ENCODE measurements around the gene MYO1H. TPM values are rescaled to one million over a fixed set of nuclear protein-coding genes. Genes with fewer than 3 reads are reported as not detected.

The MYO1H gene
- total and polyA plus RNA-seq, 2 of the 8 experiments (the other 6 are each of a cell fraction or from before 2014, with no cell fraction given), result 0.03 TPM; not detected in 1

DNA sequence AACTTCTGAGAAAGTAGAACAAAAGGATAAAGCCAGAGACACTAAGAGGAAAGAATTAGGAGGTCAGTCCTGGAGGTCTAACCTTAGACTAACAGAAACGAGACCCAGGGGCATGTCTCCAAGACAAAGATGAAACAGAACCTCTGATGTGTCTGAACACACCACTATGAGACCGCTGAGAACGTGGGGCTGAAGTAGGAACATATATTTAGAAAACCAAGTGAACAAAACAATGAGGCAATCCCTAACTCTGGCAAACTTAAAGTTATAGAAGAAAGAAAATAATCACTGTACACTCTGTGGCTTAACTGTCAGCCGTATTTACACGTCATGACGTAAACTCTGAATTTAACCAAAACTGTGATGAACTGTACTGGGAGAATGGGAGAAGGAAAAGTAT is 111.5 kb downstream of the MYO1H start:
- Histone ChIP-seq H3K23me2 (ENCODE audit: low read depth, low read length) (peaks cover 2% of the 10 kb centered on the region; the same call in 1 of the 2 replicates), H3K4me2 (ENCODE audit: insufficient read depth in 1 of 2, low read depth in 2 of 2, low read length in 2 of 2) (peak overlapping the region; percentile 63 to 89), H3K9ac (replicated peaks in 1 of 4; ENCODE audit: extremely low read depth in 1 of 4, low read depth in 3 of 4, low read length in 3 of 4) (peak overlapping the region in 1 of 4 experiments; percentile 46; a peak in 2 of 7 replicates), H4K5ac (ENCODE audit: insufficient read length, low read depth, low read length) (peak overlapping the region; percentile 80), H3K18ac (ENCODE audit: extremely low read depth, low read length) (peak overlapping the region; percentile 26; the same call in 1 of the 2 replicates), H3K9me3 (ENCODE audit: insufficient read depth in 2 of 2, low read depth in 1 of 2, low read length in 1 of 2) (no peaks in the 10 kb centered on the region), H2BK5ac (ENCODE audit: low read depth, low read length) (peak overlapping the region; percentile 99), H3K4ac (replicated peaks; ENCODE audit: insufficient read length, low read depth, low read length) (no peak overlapping the region), H3K36me3 (ENCODE audit: control insufficient read depth in 2 of 4, insufficient read depth in 4 of 4, low read length in 3 of 4) (peaks cover 14 to 40% (median 31%) of the 10 kb centered on the region in 4 experiments; a peak in 7 of 8 replicates), H3K56ac (replicated peaks; ENCODE audit: insufficient read length, low read depth, low read length) (peak overlapping the region; percentile 48), H3K23ac (ENCODE audit: insufficient read length) (no peak overlapping the region), H2BK12ac (ENCODE audit: low read depth, low read length) (peak overlapping the region; percentile 96; the same call in 1 of the 2 replicates), H2BK20ac (ENCODE audit: low read length) (0 out of 2 replicates have a peak overlapping the region, but pooled peaks have one; percentile 6), H2BK120ac (replicated peaks; ENCODE audit: low read depth, low read length) (peak overlapping the region; percentile 4), H3K4me1 (replicated peaks in 1 of 4; ENCODE audit: control insufficient read depth in 3 of 4, insufficient read depth in 4 of 4, low read length in 3 of 4) (peaks cover 40 to 66% (median 52%) of the 10 kb centered on the region in 4 experiments), H3K14ac (ENCODE audit: insufficient read length) (no peak overlapping the region), H3K27ac (ENCODE audit: low read depth, low read length) (peak overlapping the region; percentile 81), H2AFZ (ENCODE audit: low read length) (no peak overlapping the region), H4K20me1 (replicated peaks in 1 of 2; ENCODE audit: control insufficient read depth in 1 of 2, insufficient read depth in 2 of 2, low read length in 2 of 2) (no peaks in the 10 kb centered on the region), H4K91ac (replicated peaks; ENCODE audit: insufficient read length, low read length) (peak overlapping the region; percentile 77), H2AK5ac (ENCODE audit: low read depth, low read length) (peak overlapping the region; percentile 89; the same call in 1 of the 2 replicates), H3K4me3 (ENCODE audit: extremely low read depth in 1 of 4, insufficient read depth in 2 of 4, low read depth in 3 of 4, low read length in 4 of 4) (peak overlapping the region in 1 of 4 experiments; percentile 33; a peak in 1 of 8 replicates), H3K79me2 (ENCODE audit: control insufficient read depth in 1 of 2, insufficient read depth in 2 of 2, low read length in 2 of 2) (peaks cover 9 to 61% of the 10 kb centered on the region in 2 experiments), H2BK15ac (ENCODE audit: low read length) (no peak overlapping the region), H3K79me1 (ENCODE audit: low read depth, low read length) (peaks cover 6% of the 10 kb centered on the region), H4K8ac (ENCODE audit: extremely low read depth, insufficient read depth, low read length) (no peak overlapping the region), H3K27me3 (replicated peaks in 1 of 4; ENCODE audit: control insufficient read depth in 3 of 4, extremely low read depth in 1 of 4, insufficient read depth in 3 of 4, low read length in 3 of 4) (no peaks in the 10 kb centered on the region)
- DNase-seq (ENCODE audit: low read depth in 1 of 2, low spot score in 2 of 2) (no peak), FAIRE-seq (no peak)
- WGBS, 2 experiments (ENCODE audit: extremely low coverage in 1 of 2, insufficient coverage in 1 of 2, insufficient read length in 1 of 2, insufficient replicate concordance in 2 of 2, low coverage in 1 of 2, low lambda C conversion rate in 2 of 2, missing lambda C conversion rate in 1 of 2), result 50% methylated on average over 6 of the region's 6 CpGs; no CpG with 5 or more reads in 1 of the 2 experiments
- POLR2A ChIA-PET (ENCODE audit: partially characterized antibody), result interaction anchor here (1.2 to 2.7 kb wide), 5 partner anchors 11 to 37 kb away, joined by 3 to 14 read pairs (median 11); partner anchors contain the start of genes KCTD10 and UBE3B
- CTCF ChIA-PET (ENCODE audit: partially characterized antibody), result interaction anchor here (2.5 kb wide), 2 partner anchors 10 to 25 kb away, joined by 7 to 16 read pairs; no protein-coding TSS in a partner anchor
- TF ChIP-seq POLR2A (IDR thresholded peaks at IDR 0.05; ENCODE audit: control extremely low read depth in 1 of 2, low read depth in 2 of 2, low read length in 2 of 2) (peak in 1 of 2 experiments; percentile 32; a peak in 2 of 3 replicates), SAP30 (IDR thresholded peaks at IDR 0.05; ENCODE audit: insufficient read depth, insufficient replicate concordance, low read length) (peak; percentile 13)
- TF ChIP-seq, protein P1, sequence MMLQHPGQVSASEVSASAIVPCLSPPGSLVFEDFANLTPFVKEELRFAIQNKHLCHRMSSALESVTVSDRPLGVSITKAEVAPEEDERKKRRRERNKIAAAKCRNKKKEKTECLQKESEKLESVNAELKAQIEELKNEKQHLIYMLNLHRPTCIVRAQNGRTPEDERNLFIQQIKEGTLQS (IDR thresholded peaks at IDR 0.05; ENCODE audit: insufficient read depth, low read depth, low read length), result no peak
